NT2/D1 (cell line): Measurements from ENCODE around the gene RIMBP2.

Experiments
- SUZ12 ChIP-seq: IDR thresholded peaks from 2 replicates; pipeline ENCODE4 v1.6.1; 2011; ENCODE audit not compliant: insufficient read length, insufficient read depth; ENCODE audit errors: extremely low read depth
- YY1 ChIP-seq: IDR thresholded peaks from 2 replicates; pipeline ENCODE4 v1.6.1; 2011; ENCODE audit not compliant: insufficient read length, insufficient read depth
- ZNF274 ChIP-seq: IDR thresholded peaks from 2 replicates; pipeline ENCODE4 v1.6.1; 2011; ENCODE audit warnings: mild to moderate bottlenecking, low read depth, low read length

GRCh38 chr12:130461447-130461815 is 254.7 kb downstream of the RIMBP2 start:
- TF ChIP-seq YY1 (no peak), ZNF274 (no peak), SUZ12 (no peak)
